ENCODE measurements around the gene TNNT2.

- no peak for TF ChIP-seq ZNF70 (CRISPR knock-in tag; IDR thresholded peaks at IDR 0.05)
- no peak for TF ChIP-seq PATZ1 (CRISPR knock-in tag; IDR thresholded peaks at IDR 0.05; ENCODE audit: borderline replicate concordance)
- TF ChIP-seq RARB (CRISPR knock-in tag; IDR thresholded peaks at IDR 0.05): no peak
- TF ChIP-seq ESRRG (CRISPR knock-in tag; IDR thresholded peaks at IDR 0.05): no peak
- TF ChIP-seq BACH2 (CRISPR knock-in tag; IDR thresholded peaks at IDR 0.05; ENCODE audit: borderline replicate concordance): no peak
- TF ChIP-seq CSDC2 (CRISPR knock-in tag; IDR thresholded peaks at IDR 0.05): no peak
- no peak for TF ChIP-seq ZFP30 (CRISPR knock-in tag; IDR thresholded peaks at IDR 0.05)
- no peak for TF ChIP-seq ZNF565 (CRISPR knock-in tag; conservative IDR thresholded peaks at IDR 0.05; ENCODE audit: low read depth)
- no peak for TF ChIP-seq TSHZ2 (CRISPR knock-in tag; IDR thresholded peaks at IDR 0.05)
- TF ChIP-seq ARNTL (CRISPR knock-in tag; IDR thresholded peaks at IDR 0.05; ENCODE audit: borderline replicate concordance, low read depth): no peak
- no peak for TF ChIP-seq TOX (CRISPR knock-in tag; IDR thresholded peaks at IDR 0.05; ENCODE audit: borderline replicate concordance)
- TF ChIP-seq CREB5 (CRISPR knock-in tag; IDR thresholded peaks at IDR 0.05; ENCODE audit: low read depth): no peak
Measured at GRCh38 chr1:201419256-201419655, 41.8 kb upstream of the TNNT2 start.
